CD14-positive monocyte (primary cell): Measurements from ENCODE around the gene TEAD1. TPM values are rescaled to one million over a fixed set of nuclear protein-coding genes. Genes with fewer than 3 reads are reported as not detected.
A peak's percentile ranks its signal among the peaks of the same experiment; 100 is the strongest.

Experiments used
- DNase-seq, 3 donors: peaks; one replicate each; pipeline ENCODE4 v3.0.0-alpha.2; 2011 to 2022
- H2AFZ ChIP-seq: 2 replicates; pipeline ENCODE4 v1.6.0; 2012; ENCODE audit warnings: mild to moderate bottlenecking, low read depth, low read length, inconsistent platforms; ENCODE audit not compliant: insufficient read depth, poor library complexity, severe bottlenecking
- H3K27ac ChIP-seq, 2 donors: 1 replicate in 1 of 2; 2 replicates in 1 of 2; pipeline ENCODE4 v1.5.1; 2012 to 2013; ENCODE audit warnings: low read length in 2 of 2, control low read depth in 1 of 2, inconsistent platforms in 1 of 2, low read depth in 1 of 2, mild to moderate bottlenecking in 1 of 2
- H3K27me3 ChIP-seq, 2 donors: one replicate each; pipeline versions ENCODE4 v1.6.0 to v1.6.1; 2011 to 2013; ENCODE audit warnings: low read length in 2 of 2; ENCODE audit not compliant: control insufficient read depth in 2 of 2, insufficient read depth in 2 of 2
- H3K36me3 ChIP-seq, 2 donors: replicated peaks in 1 of 2; 1 replicate in 1 of 2; 2 replicates in 1 of 2; pipeline versions ENCODE4 v1.5.1 to v1.6.1; 2012 to 2013; ENCODE audit warnings: low read length in 2 of 2, control low read depth in 1 of 2, inconsistent platforms in 1 of 2, mild to moderate bottlenecking in 1 of 2; ENCODE audit not compliant: insufficient read depth in 2 of 2, control insufficient read depth in 1 of 2
- H3K4me1 ChIP-seq, 2 donors: 1 replicate in 1 of 2; 2 replicates in 1 of 2; pipeline versions ENCODE4 v1.5.1 to v1.6.1; 2012 to 2013; ENCODE audit warnings: low read length in 2 of 2, control low read depth in 1 of 2, inconsistent platforms in 1 of 2, mild to moderate bottlenecking in 1 of 2, moderate library complexity in 1 of 2; ENCODE audit not compliant: insufficient read depth in 2 of 2, control insufficient read depth in 1 of 2
- H3K4me2 ChIP-seq: replicated peaks from 2 replicates; pipeline ENCODE3; 2012; ENCODE audit warnings: low read length, moderate library complexity, mild to moderate bottlenecking; ENCODE audit not compliant: poor library complexity, severe bottlenecking; ENCODE audit errors: extremely low read depth
- H3K4me3 ChIP-seq, 3 experiments: fragments of 200-600 bp in 1 of 3; sonication (generic) in 1 of 3; replicated peaks in 1 of 3; 1 replicate in 2 of 3; 2 replicates in 1 of 3; pipeline ENCODE4 v1.5.1; 2011 to 2013; ENCODE audit warnings: low read length in 3 of 3, mild to moderate bottlenecking in 3 of 3, control low read depth in 2 of 3, low read depth in 2 of 3, inconsistent platforms in 1 of 3, moderate library complexity in 1 of 3
- H3K79me2 ChIP-seq: 2 replicates; pipeline ENCODE4 v1.6.0; 2012; ENCODE audit warnings: mild to moderate bottlenecking, control low read depth, inconsistent platforms, low read length, moderate library complexity; ENCODE audit not compliant: insufficient read depth
- H3K9ac ChIP-seq: 2 replicates; pipeline ENCODE4 v1.6.0; 2017; ENCODE audit warnings: low read length, mild to moderate bottlenecking; ENCODE audit not compliant: insufficient read depth, poor library complexity, severe bottlenecking
- H3K9me3 ChIP-seq, 2 donors: replicated peaks in 1 of 2; 1 replicate in 1 of 2; 2 replicates in 1 of 2; pipeline versions ENCODE4 v1.5.1 to v1.6.1; 2012 to 2013; ENCODE audit warnings: low read length in 2 of 2, control low read depth in 1 of 2; ENCODE audit not compliant: control insufficient read depth in 1 of 2, insufficient read depth in 1 of 2
- H4K20me1 ChIP-seq: 2 replicates; pipeline ENCODE4 v1.6.0; 2012; ENCODE audit warnings: mild to moderate bottlenecking, low read length, control low read depth, moderate library complexity; ENCODE audit not compliant: insufficient read depth
- H3K27ac Mint-ChIP-seq, 7 donors: one replicate each; pipeline ENCODE4 v1.8.0; 2020; ENCODE audit warnings: mild to moderate bottlenecking in 7 of 7, mixed read lengths in 7 of 7, moderate library complexity in 6 of 7, inconsistent platforms in 2 of 7
- H3K27me3 Mint-ChIP-seq, 3 donors: one replicate each; pipeline ENCODE4 v1.8.0; 2021 to 2022; ENCODE audit warnings: low read depth in 3 of 3, mild to moderate bottlenecking in 3 of 3, mixed read lengths in 3 of 3, moderate library complexity in 3 of 3, inconsistent platforms in 1 of 3
- H3K36me3 Mint-ChIP-seq, 2 donors: one replicate each; pipeline ENCODE4 v1.8.0; 2020; ENCODE audit warnings: mixed read lengths in 2 of 2, inconsistent platforms in 1 of 2, mild to moderate bottlenecking in 1 of 2
- H3K4me1 Mint-ChIP-seq: one replicate; pipeline ENCODE4 v1.8.0; 2020; ENCODE audit warnings: mild to moderate bottlenecking, mixed read lengths
- H3K4me3 Mint-ChIP-seq, 2 donors: one replicate each; pipeline ENCODE4 v1.8.0; 2020; ENCODE audit warnings: mild to moderate bottlenecking in 2 of 2, mixed read lengths in 2 of 2, moderate library complexity in 1 of 2
- H3K9me3 Mint-ChIP-seq, 7 donors: one replicate each; pipeline ENCODE4 v1.8.0; 2020 to 2022; ENCODE audit warnings: mixed read lengths in 7 of 7, mild to moderate bottlenecking in 6 of 7, moderate library complexity in 6 of 7, inconsistent platforms in 2 of 7
- WGBS: methylation state at CpG from one replicate; pipeline ENCODE4 v1.1.5; 2013; ENCODE audit warnings: missing lambda C conversion rate; ENCODE audit not compliant: insufficient coverage; 5-methylcytosine and 5-hydroxymethylcytosine counted together
- intact Hi-C, 2 donors: fragments of 100-400 bp; cut with micrococcal nuclease; formaldehyde crosslinking; loops; one replicate each; pipeline versions ENCODE4 v1.15.0 to v1.15.1; 2023
- polyA plus RNA-seq, 3 donors: library from polyadenylated mRNA; depleted of rRNA in 1 of 3; unstranded in 2 of 3; stranded (reverse) in 1 of 3; fragments of 300-500 nt in 2 of 3; fragments of >200 nt in 1 of 3; fragmentation: Illumina TruSeq in 2 of 3; gene quantifications; 1 replicate in 2 of 3; 2 replicates in 1 of 3; pipeline ENCODE4 v1.2.3, GENCODE V29; 2012 to 2021
- TF ChIP-seq, protein P1 (sequence below): fragments of 200-600 bp; IDR thresholded peaks from one replicate; pipeline ENCODE4 v1.8.0; 2022; ENCODE audit warnings: antibody characterized with exemption, mild to moderate bottlenecking

Gene TEAD1
- polyA plus RNA-seq, 3 donors: not detected

DNA sequence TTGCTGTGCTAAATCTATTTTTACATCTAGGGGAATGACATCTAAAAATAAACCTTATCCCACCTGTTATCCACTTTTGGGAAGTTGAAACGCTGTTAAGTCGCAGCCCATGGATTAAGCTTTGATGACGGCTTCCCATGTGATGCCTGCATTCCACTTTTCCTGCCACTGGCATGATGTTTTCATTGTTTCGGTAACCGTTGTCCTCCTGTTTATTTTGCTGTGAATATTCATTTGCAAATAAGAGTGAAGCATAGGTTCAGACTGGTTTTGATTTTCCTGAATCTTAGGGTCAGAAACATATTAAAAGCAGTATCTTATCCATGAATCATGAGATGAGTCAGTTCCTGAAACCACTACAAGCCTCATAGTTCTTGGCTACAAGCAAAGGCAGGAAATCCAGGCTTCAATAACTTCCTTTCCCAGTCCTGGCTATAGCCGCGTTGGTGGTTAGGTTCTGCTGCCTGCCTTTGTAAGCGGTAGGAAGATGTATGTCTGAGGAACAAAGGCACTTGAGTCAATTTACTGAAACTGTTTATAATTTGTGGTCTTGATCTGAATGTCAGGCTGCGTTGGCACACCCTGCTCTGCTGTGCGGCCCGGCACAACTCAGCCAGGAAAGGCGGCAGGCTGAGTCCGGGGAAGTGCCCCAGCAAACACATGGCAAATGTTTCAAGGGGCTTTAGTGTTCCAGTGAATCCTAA is 19.4 kb downstream of the TEAD1 start:
- Mint-ChIP-seq H3K27me3 (peaks cover 57 to 82% (median 59%) of the 10 kb centered on the region in 3 donors), H3K4me3 (peak overlapping the region in 1 of 2 donors; percentile 69), H3K27ac (peak overlapping the region in 1 of 7 donors; percentile 2), H3K9me3 (peaks cover 0 to 6% (median 2%) of the 10 kb centered on the region in 7 donors), H3K36me3 (no peaks in the 10 kb centered on the region), H3K4me1 (peaks cover 9% of the 10 kb centered on the region)
- H3K9me3 ChIP-seq: no peaks in the 10 kb centered on the region
- intact Hi-C loops: no loop called here
- no peaks in the 10 kb centered on the region for H4K20me1 ChIP-seq
- no peak overlapping the region for H2AFZ ChIP-seq
- H3K36me3 ChIP-seq: no peaks in the 10 kb centered on the region
- H3K27me3 ChIP-seq: peaks cover 57 to 72% of the 10 kb centered on the region in 2 donors
- H3K9ac ChIP-seq: no peak overlapping the region
- TF ChIP-seq, protein P1, sequence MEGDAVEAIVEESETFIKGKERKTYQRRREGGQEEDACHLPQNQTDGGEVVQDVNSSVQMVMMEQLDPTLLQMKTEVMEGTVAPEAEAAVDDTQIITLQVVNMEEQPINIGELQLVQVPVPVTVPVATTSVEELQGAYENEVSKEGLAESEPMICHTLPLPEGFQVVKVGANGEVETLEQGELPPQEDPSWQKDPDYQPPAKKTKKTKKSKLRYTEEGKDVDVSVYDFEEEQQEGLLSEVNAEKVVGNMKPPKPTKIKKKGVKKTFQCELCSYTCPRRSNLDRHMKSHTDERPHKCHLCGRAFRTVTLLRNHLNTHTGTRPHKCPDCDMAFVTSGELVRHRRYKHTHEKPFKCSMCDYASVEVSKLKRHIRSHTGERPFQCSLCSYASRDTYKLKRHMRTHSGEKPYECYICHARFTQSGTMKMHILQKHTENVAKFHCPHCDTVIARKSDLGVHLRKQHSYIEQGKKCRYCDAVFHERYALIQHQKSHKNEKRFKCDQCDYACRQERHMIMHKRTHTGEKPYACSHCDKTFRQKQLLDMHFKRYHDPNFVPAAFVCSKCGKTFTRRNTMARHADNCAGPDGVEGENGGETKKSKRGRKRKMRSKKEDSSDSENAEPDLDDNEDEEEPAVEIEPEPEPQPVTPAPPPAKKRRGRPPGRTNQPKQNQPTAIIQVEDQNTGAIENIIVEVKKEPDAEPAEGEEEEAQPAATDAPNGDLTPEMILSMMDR: no peak
- under 1% methylated on average over 10 of the region's 13 CpGs for WGBS
- H3K27ac ChIP-seq: no peak overlapping the region
- no peaks in the 10 kb centered on the region for H3K79me2 ChIP-seq
- no peak overlapping the region for H3K4me3 ChIP-seq
- H3K4me1 ChIP-seq: peaks cover 3 to 4% of the 10 kb centered on the region in 2 donors
- H3K4me2 ChIP-seq: no peak overlapping the region
- DNase-seq: peak in 2 of 3 donors; percentile 9 to 20

GRCh38 chr11:12694183-12694531 is 19.9 kb downstream of the TEAD1 start:
- Histone ChIP-seq H4K20me1 (no peaks in the 10 kb centered on the region), H3K4me3 (no peak overlapping the region), H2AFZ (no peak overlapping the region), H3K9ac (no peak overlapping the region), H3K4me2 (no peak overlapping the region), H3K27me3 (peaks cover 57 to 71% of the 10 kb centered on the region in 2 donors), H3K27ac (no peak overlapping the region), H3K4me1 (peaks cover 3 to 4% of the 10 kb centered on the region in 2 donors), H3K36me3 (no peaks in the 10 kb centered on the region), H3K9me3 (no peaks in the 10 kb centered on the region), H3K79me2 (no peaks in the 10 kb centered on the region)
- Mint-ChIP-seq H3K4me3 (peak overlapping the region in 1 of 2 donors; percentile 69), H3K9me3 (peaks cover 0 to 4% (median 2%) of the 10 kb centered on the region in 7 donors), H3K36me3 (no peaks in the 10 kb centered on the region), H3K27ac (peak overlapping the region in 1 of 7 donors; percentile 2), H3K4me1 (peaks cover 9% of the 10 kb centered on the region), H3K27me3 (peaks cover 56 to 80% (median 57%) of the 10 kb centered on the region in 3 donors)
- no peak for DNase-seq
- intact Hi-C loops: no loop called here
- TF ChIP-seq, protein P1: no peak
- no CpG with 5 or more reads among the region's 6 CpGs for WGBS
